Measurements from ENCODE around the gene STAMBP. TPM values are rescaled to one million over a fixed set of nuclear protein-coding genes. Genes with fewer than 3 reads are reported as not detected.
A peak's percentile ranks its signal among the peaks of the same experiment; 100 is the strongest.

The STAMBP gene
- total and polyA plus RNA-seq, 9 of the 15 experiments (the other 6 are each of a cell fraction or from before 2014, with no cell fraction given), result 36.9 to 75.2 (median 48.8) TPM

DNA sequence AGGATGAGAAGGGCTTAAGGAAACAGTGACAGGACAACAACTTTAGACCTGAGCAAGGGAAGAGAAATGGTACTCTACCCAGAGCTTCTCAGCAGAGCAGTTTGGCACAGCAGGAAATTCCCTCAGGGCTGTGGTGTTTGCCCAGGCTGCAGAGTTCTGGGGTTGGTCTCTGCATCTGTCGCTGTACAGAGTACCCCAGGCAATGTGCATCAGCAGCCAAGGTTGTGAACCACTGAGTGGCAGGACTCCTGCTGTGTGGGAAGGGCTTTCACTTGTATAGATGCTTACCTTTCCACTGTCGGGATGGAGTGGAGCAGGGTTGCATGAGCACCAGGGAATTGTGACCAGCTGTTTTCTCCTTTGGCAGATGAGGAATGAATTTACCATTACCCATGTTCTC, 21.2 kb downstream of the STAMBP start:
- CTCF ChIA-PET (ENCODE audit: low intra/inter-chr PET ratio), result no interaction called here

GRCh38 chr2:73851274-73851673, 22.5 kb downstream of the STAMBP start:
- DNase-seq (ENCODE audit: extremely low read depth in 1 of 4, low spot score in 3 of 4) (peak in 1 of 4 experiments; percentile 20), ATAC-seq (peak; percentile 52; the same call in 1 of the 3 replicates), FAIRE-seq (no peak)
- Histone ChIP-seq H4K20me1 (replicated peaks; ENCODE audit: control insufficient read depth, insufficient read depth, low read length) (no peaks in the 10 kb centered on the region), H3K4me1 (replicated peaks in 1 of 2; ENCODE audit: control insufficient read depth in 2 of 2, insufficient read depth in 2 of 2, low read length in 2 of 2) (no peaks in the 10 kb centered on the region), H3K36me3 (ENCODE audit: control insufficient read depth, insufficient read depth, low read length) (peaks cover 90% of the 10 kb centered on the region), H2AFZ (ENCODE audit: low read depth, low read length) (no peak overlapping the region), H3K9ac (ENCODE audit: insufficient read depth in 1 of 2, low read depth in 2 of 2, low read length in 2 of 2) (no peak overlapping the region), H3K27ac (ENCODE audit: extremely low read depth, low read depth, low read length) (no peak overlapping the region), H3K27me3 (ENCODE audit: control insufficient read depth in 2 of 2, insufficient read depth in 2 of 2, low read length in 2 of 2) (no peaks in the 10 kb centered on the region), H3K4me2 (ENCODE audit: insufficient read depth, low read length) (no peak overlapping the region), H3K9me1 (ENCODE audit: control insufficient read depth, insufficient read depth, low read length) (no peaks in the 10 kb centered on the region), H3K79me2 (ENCODE audit: control insufficient read depth, insufficient read depth, low read length) (no peaks in the 10 kb centered on the region), H3K9me3 (replicated peaks; ENCODE audit: control insufficient read depth, insufficient read depth, low read depth, low read length) (no peaks in the 10 kb centered on the region), H3K4me3 (no peak overlapping the region)
- in situ Hi-C loops (cut with MboI) (no loop called here), intact Hi-C loops (cut with micrococcal nuclease) (no loop called here)
- WGBS (ENCODE audit: insufficient coverage, low coverage, missing lambda C conversion rate), result 73% methylated on average over 3 of the region's 3 CpGs
- BruUV-seq (replicated peaks), result no TSS peak
- POLR2A ChIA-PET, result no interaction called here
- CTCF ChIA-PET (ENCODE audit: low intra/inter-chr PET ratio), result no interaction called here
- no peak for TF ChIP-seq PHTF2 (CRISPR knock-in tag; IDR thresholded peaks at IDR 0.05)
- peak in 2 of 3 experiments; percentile 34 to 46; a peak in 4 of 6 replicates for TF ChIP-seq CTCF (IDR thresholded peaks at IDR 0.05 in 2 of 3, conservative IDR thresholded peaks at IDR 0.05 in 1 of 3; ENCODE audit: insufficient read depth in 2 of 3, low read depth in 1 of 3, low read length in 3 of 3)

More for the DNA sequence above, 21.2 kb downstream of the STAMBP start:
- H3K9me1 ChIP-seq (ENCODE audit: control insufficient read depth, insufficient read depth, low read length), result no peaks in the 10 kb centered on the region
- H3K4me3 ChIP-seq, result no peak overlapping the region
- H3K4me2 ChIP-seq (ENCODE audit: insufficient read depth, low read length), result no peak overlapping the region
- no peaks in the 10 kb centered on the region for H3K79me2 ChIP-seq (ENCODE audit: control insufficient read depth, insufficient read depth, low read length)
- H3K27ac ChIP-seq (ENCODE audit: extremely low read depth, low read depth, low read length), result no peak overlapping the region
- no peak for TF ChIP-seq ZNF134 (CRISPR knock-in tag; conservative IDR thresholded peaks at IDR 0.05)
- TF ChIP-seq BCL6 (CRISPR knock-in tag; IDR thresholded peaks at IDR 0.05), result no peak
- TF ChIP-seq TBL1XR1 (IDR thresholded peaks at IDR 0.05; ENCODE audit: low read length in 2 of 2), result no peak
- intact Hi-C loops (cut with micrococcal nuclease), result no loop called here
- no peaks in the 10 kb centered on the region for H4K20me1 ChIP-seq (replicated peaks; ENCODE audit: control insufficient read depth, insufficient read depth, low read length)
- WGBS (ENCODE audit: insufficient coverage, low coverage, missing lambda C conversion rate), result 62% methylated on average over 2 of the region's 2 CpGs
- BruUV-seq (replicated peaks), result no TSS peak
- DNase-seq (ENCODE audit: extremely low read depth in 1 of 4, low spot score in 3 of 4) (no peak), ATAC-seq (no peak), FAIRE-seq (no peak)
- no peaks in the 10 kb centered on the region for H3K4me1 ChIP-seq (replicated peaks in 1 of 2; ENCODE audit: control insufficient read depth in 2 of 2, insufficient read depth in 2 of 2, low read length in 2 of 2)
- no peaks in the 10 kb centered on the region for H3K9me3 ChIP-seq (replicated peaks; ENCODE audit: control insufficient read depth, insufficient read depth, low read depth, low read length)
- no peaks in the 10 kb centered on the region for H3K27me3 ChIP-seq (ENCODE audit: control insufficient read depth in 2 of 2, insufficient read depth in 2 of 2, low read length in 2 of 2)
- peaks cover 92% of the 10 kb centered on the region for H3K36me3 ChIP-seq (ENCODE audit: control insufficient read depth, insufficient read depth, low read length)
- H2AFZ ChIP-seq (ENCODE audit: low read depth, low read length), result no peak overlapping the region
- in situ Hi-C loops (cut with MboI), result no loop called here
- peak overlapping the region in 1 of 2 experiments; percentile 36; a peak in 1 of 4 replicates for H3K9ac ChIP-seq (ENCODE audit: insufficient read depth in 1 of 2, low read depth in 2 of 2, low read length in 2 of 2)
- POLR2A ChIA-PET, result interaction anchor here (1.2 kb wide), 1 partner anchor 21 kb away, joined by 3 read pairs; the partner anchor contains the start of gene STAMBP
